BJ (cell line): ENCODE results near the gene CPLX1. TPM values are rescaled to one million over a fixed set of nuclear protein-coding genes. Genes with fewer than 3 reads are reported as not detected.
"Not testable (repeated sequence)": the region's sequence is repeated elsewhere in the genome, so short reads cannot be mapped to it uniquely, and the experiment has no call there.

Experiments
- CTCF ChIA-PET: fragments of 350-600 bp; formaldehyde crosslinking; extraction: SDS; loops from one replicate; lab custom pipeline; 2021; ENCODE audit warnings: antibody characterized with exemption, inconsistent platforms; lab: Yijun Ruan, JAX
- POLR2A ChIA-PET: fragments of 300-600 bp; sonication (Branson Sonifier 250); formaldehyde crosslinking; extraction: SDS; loops from one replicate; lab custom pipeline; 2021; ENCODE audit warnings: antibody characterized with exemption; lab: Charles Lee
- DNase-seq: peaks from one replicate; pipeline ENCODE4 v3.0.0-alpha.2; 2011; ENCODE audit warnings: low read depth
- H3K27me3 ChIP-seq: 2 replicates; pipeline ENCODE4 v1.6.0; 2011; ENCODE audit warnings: low read length; ENCODE audit not compliant: control insufficient read depth, insufficient read depth
- H3K36me3 ChIP-seq: 2 replicates; pipeline ENCODE4 v1.5.1; 2011; ENCODE audit warnings: low read length; ENCODE audit not compliant: control insufficient read depth, insufficient read depth
- H3K4me3 ChIP-seq: 2 replicates; pipeline ENCODE4 v1.5.1; 2011; ENCODE audit warnings: low read depth, mild to moderate bottlenecking, control low read depth, low read length
- CTCF ChIP-seq: IDR thresholded peaks from 2 replicates; pipeline ENCODE4 v1.5.1; 2011; ENCODE audit warnings: low read depth, mild to moderate bottlenecking, control low read depth, inconsistent platforms, low read length, moderate library complexity; ENCODE audit not compliant: insufficient read depth
- polyA plus RNA-seq: library from polyadenylated mRNA; depleted of rRNA; stranded (reverse); fragments of >200 nt; gene quantifications from 2 replicates; pipeline ENCODE4 v1.2.3, GENCODE V29; 2011

CPLX1 gene
- polyA plus RNA-seq, 1 experiment: 0.15 TPM

GRCh38 chr4:780716-781492, 45.0 kb downstream of the CPLX1 start:
- TF ChIP-seq CTCF: no peak
- peaks cover 7% of the 10 kb centered on the region for H3K36me3 ChIP-seq
- DNase-seq: no peak
- peaks cover 2% of the 10 kb centered on the region; the same call in 1 of the 2 replicates for H3K27me3 ChIP-seq
- peak overlapping the region; percentile 99 for H3K4me3 ChIP-seq
- CTCF ChIA-PET: interaction anchor here (1.5 kb wide), 1 partner anchor 97 kb away, joined by 4 read pairs; no protein-coding TSS in a partner anchor
- POLR2A ChIA-PET: no interaction called here

DNA sequence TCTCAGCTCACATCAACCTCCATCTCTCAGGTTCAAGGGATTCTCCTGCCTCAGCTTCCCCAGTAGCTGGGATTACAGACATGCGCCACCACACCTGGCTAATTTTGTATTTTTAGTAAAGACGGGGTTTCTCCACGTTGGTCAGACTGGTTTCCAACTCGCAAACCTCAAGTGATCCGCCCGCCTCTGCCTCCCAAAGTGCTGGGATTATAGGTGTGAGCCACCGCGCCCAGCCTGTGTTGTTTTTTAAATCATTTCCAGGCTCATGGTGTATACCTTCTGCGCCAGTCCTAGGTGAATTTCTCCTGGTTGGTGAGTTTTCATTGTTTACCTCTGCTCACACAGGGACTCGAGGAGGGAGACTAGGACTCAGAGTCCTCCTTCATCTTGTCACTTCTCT, 45.7 kb downstream of the CPLX1 start:
- H3K36me3 ChIP-seq, POLR2A ChIA-PET, H3K27me3 ChIP-seq, DNase-seq: not testable (repeated sequence)
- CTCF ChIA-PET: interaction anchor here (1.5 to 1.8 kb wide), 2 partner anchors 38 to 96 kb away, joined by 4 to 5 read pairs; no protein-coding TSS in a partner anchor
- H3K4me3 ChIP-seq: peak overlapping the region; percentile 99

DNA sequence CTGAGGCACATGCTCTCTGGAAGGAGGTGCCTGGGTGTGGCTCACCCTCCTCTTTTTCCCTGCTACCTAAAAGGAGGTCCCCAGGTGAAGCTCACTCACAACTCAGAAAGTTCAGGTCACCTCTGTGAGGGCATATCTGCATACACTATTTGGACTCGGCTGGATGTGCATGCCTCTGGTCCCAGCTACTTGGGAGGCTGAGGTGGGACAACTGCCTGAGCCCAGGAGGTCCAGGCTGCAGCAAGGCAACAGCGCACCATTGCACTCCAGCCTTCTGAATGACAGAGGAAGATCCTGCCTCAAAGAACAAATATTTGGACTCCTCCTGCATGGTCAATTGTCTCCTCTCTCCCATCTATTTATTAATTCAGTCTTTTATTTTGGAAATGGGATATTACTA, 46.4 kb downstream of the CPLX1 start:
- CTCF ChIA-PET: interaction anchor here (1.8 kb wide), 1 partner anchor 37 kb away, joined by 5 read pairs; no protein-coding TSS in a partner anchor
- Histone ChIP-seq H3K36me3 (peaks cover 10% of the 10 kb centered on the region), H3K27me3 (no peaks in the 10 kb centered on the region), H3K4me3 (no peak overlapping the region)
- TF ChIP-seq CTCF: no peak
- POLR2A ChIA-PET: no interaction called here
- DNase-seq: no peak

DNA sequence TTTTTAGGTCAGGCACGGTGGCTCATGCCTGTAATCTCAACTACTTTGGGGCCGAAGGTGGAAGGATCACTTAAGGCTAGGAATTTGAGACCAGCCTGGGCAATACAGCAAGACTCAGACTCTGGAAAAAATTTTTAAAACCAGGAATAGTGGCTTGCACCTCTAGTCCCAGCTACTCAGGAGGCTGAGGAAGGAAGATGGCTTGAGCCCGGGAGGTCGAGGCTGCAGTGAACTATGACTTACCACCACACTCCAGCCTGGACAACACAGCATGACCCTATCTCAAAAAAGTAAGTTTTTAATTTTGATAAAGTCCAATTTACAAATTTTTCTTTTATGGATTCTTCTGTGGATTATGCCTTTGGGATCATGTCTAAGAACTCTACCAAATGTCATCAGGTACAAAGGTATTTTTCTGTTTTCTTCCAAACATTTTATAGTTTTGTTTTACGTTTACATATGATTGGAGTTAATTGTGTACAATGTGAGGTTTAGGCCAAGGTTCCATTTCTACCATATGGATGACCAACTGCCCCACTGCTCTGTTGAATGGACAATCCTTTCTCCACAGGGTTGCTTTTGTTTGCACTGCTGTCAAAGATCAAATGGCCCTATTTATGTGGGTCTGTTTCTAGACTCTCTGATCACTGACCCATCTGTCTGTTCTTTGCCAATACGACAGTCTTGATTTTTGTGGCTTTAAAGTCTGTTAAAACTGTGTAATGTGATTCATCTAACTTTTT, 48.2 kb downstream of the CPLX1 start:
- ChIA-PET POLR2A (no interaction called here), CTCF (no interaction called here)
- Histone ChIP-seq H3K36me3 (peaks cover 14% of the 10 kb centered on the region), H3K4me3 (no peak overlapping the region), H3K27me3 (no peaks in the 10 kb centered on the region)
- no peak for TF ChIP-seq CTCF
- no peak for DNase-seq

GRCh38 chr4:776743-777441, 49.0 kb downstream of the CPLX1 start:
- CTCF ChIA-PET: interaction anchor here (1.7 kb wide), 1 partner anchor 35 kb away, joined by 7 read pairs; no protein-coding TSS in a partner anchor
- POLR2A ChIA-PET: no interaction called here

GRCh38 chr4:775485-775884, 50.4 kb downstream of the CPLX1 start:
- H3K36me3 ChIP-seq: peaks cover 17% of the 10 kb centered on the region
- CTCF ChIA-PET: interaction anchor here (1.7 kb wide), 1 partner anchor 34 kb away, joined by 7 read pairs; no protein-coding TSS in a partner anchor
- DNase-seq, POLR2A ChIA-PET, H3K4me3 ChIP-seq, H3K27me3 ChIP-seq: not testable (repeated sequence)

More at GRCh38 chr4:776743-777441, 49.0 kb downstream of the CPLX1 start:
- no peak for DNase-seq
- peaks cover 14% of the 10 kb centered on the region for H3K36me3 ChIP-seq
- TF ChIP-seq CTCF: no peak
- H3K27me3 ChIP-seq: no peaks in the 10 kb centered on the region
- H3K4me3 ChIP-seq: no peak overlapping the region

GRCh38 chr4:774419-775092, 51.4 kb downstream of the CPLX1 start:
- H3K36me3 ChIP-seq: peaks cover 17% of the 10 kb centered on the region
- H3K27me3 ChIP-seq, POLR2A ChIA-PET, DNase-seq, H3K4me3 ChIP-seq: not testable (repeated sequence)
- CTCF ChIA-PET: interaction anchor here (0.6 to 1.6 kb wide), 2 partner anchors 32 to 36 kb away, joined by 3 to 6 read pairs; no protein-coding TSS in a partner anchor
